IgD-negative memory B cell (primary cell): ENCODE data around the gene OR52H1. TPM values are rescaled to one million over a fixed set of nuclear protein-coding genes. Genes with fewer than 3 reads are reported as not detected.
"Not testable (repeated sequence)": the region's sequence is repeated elsewhere in the genome, so short reads cannot be mapped to it uniquely, and the experiment has no call there.

Source experiments
- H3K27ac Mint-ChIP-seq, 3 donors: one replicate each; pipeline ENCODE4 v1.8.0; 2020 to 2022; ENCODE audit warnings: mild to moderate bottlenecking in 3 of 3, mixed read lengths in 3 of 3, moderate library complexity in 1 of 3
- H3K27me3 Mint-ChIP-seq: one replicate; pipeline ENCODE4 v1.8.0; 2021; ENCODE audit warnings: mixed read lengths
- H3K36me3 Mint-ChIP-seq: one replicate; pipeline ENCODE4 v1.8.0; 2020; ENCODE audit warnings: mild to moderate bottlenecking, mixed read lengths
- H3K4me1 Mint-ChIP-seq, 3 donors: one replicate each; pipeline ENCODE4 v1.8.0; 2020 to 2022; ENCODE audit warnings: mixed read lengths in 3 of 3, mild to moderate bottlenecking in 1 of 3
- H3K4me3 Mint-ChIP-seq, 4 donors: one replicate each; pipeline ENCODE4 v1.8.0; 2020 to 2022; ENCODE audit warnings: mild to moderate bottlenecking in 4 of 4, mixed read lengths in 4 of 4, moderate library complexity in 3 of 4
- H3K9me3 Mint-ChIP-seq, 3 donors: one replicate each; pipeline ENCODE4 v1.8.0; 2020 to 2021; ENCODE audit warnings: mixed read lengths in 3 of 3, mild to moderate bottlenecking in 1 of 3
- polyA plus RNA-seq: library from polyadenylated mRNA; unstranded; fragments of 300-500 nt; fragmentation: Illumina TruSeq; gene quantifications from one replicate; pipeline ENCODE4 v1.2.3, GENCODE V29; 2021

Gene OR52H1
- polyA plus RNA-seq, result not detected

DNA sequence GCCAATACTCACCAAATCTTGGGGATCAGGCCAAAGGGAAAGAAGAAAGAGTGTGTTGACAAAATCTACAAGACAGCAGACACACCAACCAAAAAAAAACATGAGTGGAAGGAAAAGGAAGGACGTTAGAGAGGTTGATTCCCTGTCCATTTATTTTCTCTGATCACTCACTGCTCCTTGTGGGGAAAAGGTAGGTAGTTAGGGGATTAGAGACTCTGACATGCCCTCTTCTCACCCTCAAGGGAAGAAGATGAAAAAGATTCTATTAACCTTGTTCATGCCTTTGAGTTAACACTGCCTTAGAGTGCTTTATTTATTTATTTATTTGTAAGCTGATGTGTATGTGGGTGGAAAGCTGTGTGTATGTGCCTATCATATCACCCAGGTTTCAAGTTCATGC lies at the start of gene OR52H1:
Gene OR52H1, minus strand, starts transcription at position 101 of the 400 bp plus-strand sequence. CDS start 3,035 bp downstream, outside the sequence.
- Mint-ChIP-seq H3K4me3 (no peak within 1 kb of the TSS), H3K9me3 (no peaks in the 10 kb centered on the region), H3K36me3 (peaks cover 3% of the 10 kb centered on the region), H3K4me1 (no peaks in the 10 kb centered on the region), H3K27ac (no peak within 1 kb of the TSS), H3K27me3 (no peaks in the 10 kb centered on the region)

DNA sequence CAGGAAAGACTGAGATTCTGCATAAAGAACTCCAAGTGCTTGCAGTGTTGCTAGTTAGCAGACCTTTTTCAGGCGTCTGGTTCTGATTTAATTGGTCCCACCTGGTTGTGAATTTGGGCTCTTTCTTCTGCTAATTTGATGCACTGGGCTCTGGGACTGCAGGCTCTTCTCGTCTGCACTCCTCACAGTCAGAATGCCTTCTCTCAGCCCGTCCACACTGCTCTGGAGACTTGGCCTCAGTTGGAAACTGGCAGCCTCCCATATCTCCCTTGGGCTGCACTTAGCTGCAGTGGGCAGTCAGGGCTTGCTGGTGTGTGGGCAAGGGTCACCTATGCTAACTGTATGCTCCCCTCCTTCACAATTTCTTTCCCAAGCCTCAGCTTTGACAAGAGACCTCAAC lies 49.6 kb upstream of the OR52H1 start:
- Mint-ChIP-seq H3K4me3 (no peak overlapping the region), H3K9me3 (no peaks in the 10 kb centered on the region), H3K27ac (no peak overlapping the region), H3K4me1 (peaks cover 0 to 9% (median 3%) of the 10 kb centered on the region in 3 donors), H3K27me3 (peaks cover 8% of the 10 kb centered on the region), H3K36me3 (peaks cover 1% of the 10 kb centered on the region)

DNA sequence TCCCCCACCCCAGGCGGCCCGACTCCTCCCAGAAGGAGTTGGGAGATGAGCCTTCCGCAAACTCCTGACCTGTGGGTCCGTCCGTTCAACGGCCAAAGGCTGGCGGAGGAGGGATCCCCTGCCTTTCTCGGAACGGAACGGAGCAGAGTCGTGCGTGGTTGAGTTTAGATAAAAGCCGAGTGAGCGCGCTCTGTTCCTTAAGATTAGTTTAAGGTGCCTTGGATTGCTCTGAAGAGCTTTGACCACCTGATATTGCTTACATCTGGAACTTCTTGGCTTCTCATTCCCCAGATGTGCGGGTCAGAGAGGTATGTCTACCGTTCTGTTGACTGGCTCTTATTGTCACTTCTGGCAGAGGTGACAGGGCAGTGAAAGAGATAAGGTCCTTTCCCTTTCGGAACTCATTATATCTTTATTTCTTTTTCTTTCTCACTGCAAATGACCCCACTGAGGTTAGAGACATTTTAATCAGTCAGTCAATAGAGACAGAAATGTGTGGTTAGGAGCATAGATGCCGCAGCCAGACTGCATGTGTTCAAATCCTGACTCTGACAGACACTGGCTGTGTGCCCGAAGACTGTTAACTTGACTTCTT lies 48.4 kb upstream of the OR52H1 start, which contains the start of gene TRIM6:
Gene TRIM6, plus strand, starts transcription at position 31 of the 595 bp plus-strand sequence. Its CDS starts 261 bp downstream, at position 292.
- H3K27ac Mint-ChIP-seq, result peak within 1 kb of the TSS in 1 of 3 donors; percentile 93
- H3K36me3 Mint-ChIP-seq, result peaks cover 1% of the 10 kb centered on the region
- peaks cover 0 to 9% (median 3%) of the 10 kb centered on the region in 3 donors for H3K4me1 Mint-ChIP-seq
- H3K9me3 Mint-ChIP-seq, result no peaks in the 10 kb centered on the region
- H3K4me3 Mint-ChIP-seq, result peak within 1 kb of the TSS in 3 of 4 donors; percentile 84 to 94 (median 89)
- peaks cover 8% of the 10 kb centered on the region for H3K27me3 Mint-ChIP-seq

DNA sequence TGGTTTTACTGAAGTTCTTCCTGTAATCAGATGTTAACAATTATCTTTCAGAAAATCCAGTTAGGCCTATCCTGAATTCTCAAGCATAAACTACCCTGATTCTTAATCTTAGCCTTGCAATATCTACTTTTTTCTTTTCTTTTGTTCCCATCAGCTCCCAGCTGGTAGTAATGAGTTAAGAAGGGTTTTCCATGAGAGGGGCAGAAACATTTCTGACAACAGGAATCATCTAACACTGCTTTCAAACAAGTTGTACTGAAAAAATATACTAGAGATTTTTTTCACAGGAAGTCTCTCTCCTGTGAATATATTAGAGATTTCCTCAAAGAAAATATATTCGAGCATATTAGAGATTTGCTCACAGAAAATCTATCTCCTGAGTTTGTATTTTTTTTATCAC lies 44.8 kb upstream of the OR52H1 start:
- Mint-ChIP-seq H3K27me3 (peaks cover 7% of the 10 kb centered on the region), H3K9me3 (no peaks in the 10 kb centered on the region), H3K27ac (no peak overlapping the region), H3K4me1 (peaks cover 0 to 7% (median 3%) of the 10 kb centered on the region in 3 donors), H3K36me3 (peaks cover 1% of the 10 kb centered on the region), H3K4me3 (no peak overlapping the region)

DNA sequence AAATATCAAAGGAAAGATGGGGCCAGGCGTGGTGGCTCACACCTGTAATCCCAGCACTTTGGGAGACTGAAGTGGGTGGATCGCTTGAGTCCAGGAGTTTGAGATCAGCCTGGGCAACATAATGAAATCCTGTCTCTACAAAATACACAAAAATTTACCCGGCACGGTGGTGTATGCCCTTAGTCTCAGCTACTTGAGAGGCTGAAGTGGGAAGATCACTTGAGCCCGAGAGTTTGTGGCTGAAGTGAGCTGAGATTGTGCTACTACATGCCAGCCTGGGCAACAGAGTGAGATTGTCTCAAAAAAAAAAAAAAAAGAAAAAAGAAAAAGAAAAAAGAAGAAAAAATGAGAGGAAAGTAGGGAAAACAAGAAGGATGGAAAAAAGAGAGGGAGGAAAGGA lies 44.3 kb upstream of the OR52H1 start:
- Mint-ChIP-seq H3K27me3 (peaks cover 5% of the 10 kb centered on the region), H3K4me3 (no peak overlapping the region), H3K27ac (no peak overlapping the region), H3K9me3 (no peaks in the 10 kb centered on the region), H3K36me3 (peaks cover 1% of the 10 kb centered on the region), H3K4me1 (peaks cover 0 to 7% (median 3%) of the 10 kb centered on the region in 3 donors)

DNA sequence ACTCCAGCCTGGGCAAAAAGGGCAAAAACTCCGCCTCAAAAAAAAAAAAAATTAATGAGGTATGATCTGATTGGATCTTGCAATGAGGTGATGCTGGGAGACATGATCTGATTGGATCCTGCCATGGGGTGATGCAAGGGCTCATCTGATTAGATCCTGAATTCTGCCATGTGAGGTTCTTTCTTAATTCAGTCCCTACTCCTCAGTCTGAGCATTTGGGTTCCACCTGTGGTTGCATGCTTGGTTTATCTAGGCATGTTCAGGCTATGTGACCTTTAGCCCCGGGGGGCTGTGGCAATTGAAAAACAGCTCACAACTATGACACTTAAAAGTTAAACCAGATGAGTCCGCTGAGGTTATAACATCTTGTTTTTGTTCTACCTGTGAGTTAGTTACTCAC lies 43.3 kb upstream of the OR52H1 start:
- H3K27me3 Mint-ChIP-seq, result peaks cover 3% of the 10 kb centered on the region

DNA sequence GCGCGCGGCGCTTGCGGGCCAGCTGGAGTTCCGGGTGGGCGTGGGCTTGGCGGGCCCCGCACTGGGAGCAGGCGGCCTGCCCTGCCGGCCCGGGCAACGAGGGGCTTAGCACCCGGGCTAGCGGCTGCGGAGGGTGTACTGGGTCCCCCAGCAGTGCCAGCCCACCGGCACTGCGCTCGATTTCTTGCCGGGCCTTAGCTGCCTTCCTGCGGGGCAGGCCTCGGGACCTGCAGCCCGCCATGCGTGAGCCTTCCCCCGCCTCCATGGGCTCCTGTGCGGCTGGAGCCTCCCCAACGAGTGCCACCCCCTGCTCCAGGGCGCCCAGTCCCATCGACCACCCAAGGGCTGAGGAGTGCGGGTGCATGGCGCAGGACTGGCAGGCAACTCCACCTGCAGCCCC lies 41.6 kb upstream of the OR52H1 start:
- H3K27ac Mint-ChIP-seq, H3K4me1 Mint-ChIP-seq, H3K9me3 Mint-ChIP-seq, H3K4me3 Mint-ChIP-seq, H3K27me3 Mint-ChIP-seq, H3K36me3 Mint-ChIP-seq: not testable (repeated sequence)

More for the DNA sequence above, 43.3 kb upstream of the OR52H1 start:
- Mint-ChIP-seq H3K4me3 (no peak overlapping the region), H3K4me1 (peaks cover 0 to 5% (median 3%) of the 10 kb centered on the region in 3 donors), H3K9me3 (no peaks in the 10 kb centered on the region), H3K36me3 (peaks cover 4% of the 10 kb centered on the region), H3K27ac (no peak overlapping the region)

DNA sequence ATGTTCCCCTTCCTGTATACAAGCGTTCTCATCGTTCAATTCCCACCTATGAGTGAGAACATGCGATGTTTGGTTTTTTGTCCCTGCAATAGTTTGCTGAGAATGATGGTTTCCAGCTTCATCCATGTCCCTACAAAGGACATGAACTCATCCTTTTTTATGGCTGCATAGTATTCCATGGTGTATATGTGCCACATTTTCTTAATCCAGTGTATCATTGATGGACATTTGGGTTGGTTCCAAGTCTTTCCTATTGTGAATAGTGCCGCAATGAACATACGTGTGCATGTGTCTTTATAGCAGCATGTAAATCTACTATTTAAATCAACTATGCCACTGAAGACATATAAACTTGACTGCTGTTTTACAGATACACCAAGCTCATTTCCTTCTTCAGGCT lies 36.1 kb upstream of the OR52H1 start:
- not testable (repeated sequence) for H3K36me3 Mint-ChIP-seq, H3K27ac Mint-ChIP-seq, H3K27me3 Mint-ChIP-seq, H3K4me3 Mint-ChIP-seq, H3K4me1 Mint-ChIP-seq, H3K9me3 Mint-ChIP-seq

DNA sequence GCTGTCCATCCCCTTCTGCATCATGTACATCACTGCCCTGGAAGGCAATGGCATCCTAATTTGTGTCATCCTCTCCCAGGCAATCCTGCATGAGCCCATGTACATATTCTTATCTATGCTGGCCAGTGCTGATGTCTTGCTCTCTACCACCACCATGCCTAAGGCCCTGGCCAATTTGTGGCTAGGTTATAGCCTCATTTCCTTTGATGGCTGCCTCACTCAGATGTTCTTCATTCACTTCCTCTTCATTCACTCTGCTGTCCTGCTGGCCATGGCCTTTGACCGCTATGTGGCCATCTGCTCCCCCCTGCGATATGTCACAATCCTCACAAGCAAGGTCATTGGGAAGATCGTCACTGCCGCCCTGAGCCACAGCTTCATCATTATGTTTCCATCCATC lies 32.7 kb upstream of the OR52H1 start:
- peaks cover 0 to 4% (median 2%) of the 10 kb centered on the region in 3 donors for H3K9me3 Mint-ChIP-seq

DNA sequence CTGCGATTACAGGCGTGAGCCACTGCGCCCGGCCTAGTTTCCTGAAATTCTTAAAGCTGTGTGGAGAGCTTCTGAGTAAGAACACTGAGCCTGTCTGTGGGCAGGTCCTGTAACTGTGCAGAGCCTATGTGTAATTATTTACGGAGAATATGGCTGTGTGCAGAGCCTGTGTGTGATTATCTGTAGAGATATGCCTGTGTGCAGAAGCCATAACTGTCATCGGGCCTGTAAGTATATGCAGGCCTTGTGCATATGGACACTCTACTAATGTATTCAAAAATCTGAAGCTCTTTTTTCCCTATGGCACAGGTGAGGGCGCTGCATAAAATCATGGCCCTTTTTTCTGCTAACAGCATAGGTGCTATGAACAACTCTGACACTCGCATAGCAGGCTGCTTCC lies 32.2 kb upstream of the OR52H1 start, which contains the start of gene OR52B6:
Gene OR52B6, plus strand, starts transcription at position 301 of the 400 bp plus-strand sequence. Its CDS starts 0 bp downstream, at position 301.
- peaks cover 0 to 4% (median 2%) of the 10 kb centered on the region in 3 donors for H3K9me3 Mint-ChIP-seq
- H3K27ac Mint-ChIP-seq, result no peak within 1 kb of the TSS

More for the DNA sequence above, 32.7 kb upstream of the OR52H1 start:
- Mint-ChIP-seq H3K4me1 (no peaks in the 10 kb centered on the region), H3K36me3 (no peaks in the 10 kb centered on the region), H3K27me3 (peaks cover 1% of the 10 kb centered on the region), H3K4me3 (no peak overlapping the region), H3K27ac (no peak overlapping the region)

DNA sequence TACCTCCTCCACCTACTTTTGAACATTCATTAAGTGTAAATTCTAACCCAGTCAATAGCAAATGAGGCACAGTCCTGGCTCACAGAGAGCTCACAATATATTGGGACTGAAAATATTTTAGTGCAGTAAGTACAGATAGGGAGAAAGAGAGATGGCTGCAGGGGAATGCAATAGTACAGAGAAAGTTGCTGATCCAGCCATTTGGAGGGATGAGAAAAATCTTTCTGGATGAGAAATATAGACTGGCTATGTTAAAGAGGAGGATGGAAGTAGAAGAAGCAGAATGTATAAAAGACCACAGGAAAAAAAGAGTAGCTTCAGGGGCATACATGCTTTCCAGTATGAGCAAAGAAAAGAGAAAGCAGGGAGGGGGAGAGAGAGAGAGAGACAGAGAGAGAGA lies 28.8 kb upstream of the OR52H1 start:
- Mint-ChIP-seq H3K9me3 (no peaks in the 10 kb centered on the region), H3K36me3 (no peaks in the 10 kb centered on the region), H3K27ac (no peak overlapping the region)

More for the DNA sequence above, 32.2 kb upstream of the OR52H1 start, which contains the start of gene OR52B6:
- no peaks in the 10 kb centered on the region for H3K36me3 Mint-ChIP-seq
- H3K27me3 Mint-ChIP-seq, result peaks cover 1% of the 10 kb centered on the region
- no peaks in the 10 kb centered on the region for H3K4me1 Mint-ChIP-seq
- H3K4me3 Mint-ChIP-seq, result no peak within 1 kb of the TSS

DNA sequence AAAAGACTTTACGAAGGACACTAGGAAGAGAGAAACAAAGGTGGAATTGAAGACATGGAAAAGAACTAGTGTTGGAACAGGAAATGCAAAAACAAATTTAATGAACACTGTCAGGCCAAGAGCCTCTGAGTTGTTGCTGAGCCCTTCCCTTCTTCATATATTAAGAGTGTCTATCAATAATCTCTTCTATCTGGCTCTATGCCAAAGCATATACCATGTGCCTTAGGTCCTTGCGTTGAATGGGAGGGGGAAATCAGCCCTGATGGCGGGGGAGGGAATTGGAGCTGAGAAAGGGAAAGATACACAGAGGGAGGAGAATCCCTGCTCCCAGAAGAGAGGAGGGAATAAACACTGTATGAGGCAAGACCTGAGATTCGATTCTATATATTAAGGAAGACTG lies 26.8 kb upstream of the OR52H1 start:
- Mint-ChIP-seq H3K27ac (no peak overlapping the region), H3K4me3 (no peak overlapping the region), H3K27me3 (no peaks in the 10 kb centered on the region), H3K4me1 (no peaks in the 10 kb centered on the region), H3K36me3 (no peaks in the 10 kb centered on the region), H3K9me3 (no peaks in the 10 kb centered on the region)

More for the DNA sequence above, 28.8 kb upstream of the OR52H1 start:
- Mint-ChIP-seq H3K4me3 (no peak overlapping the region), H3K27me3 (no peaks in the 10 kb centered on the region), H3K4me1 (no peaks in the 10 kb centered on the region)

DNA sequence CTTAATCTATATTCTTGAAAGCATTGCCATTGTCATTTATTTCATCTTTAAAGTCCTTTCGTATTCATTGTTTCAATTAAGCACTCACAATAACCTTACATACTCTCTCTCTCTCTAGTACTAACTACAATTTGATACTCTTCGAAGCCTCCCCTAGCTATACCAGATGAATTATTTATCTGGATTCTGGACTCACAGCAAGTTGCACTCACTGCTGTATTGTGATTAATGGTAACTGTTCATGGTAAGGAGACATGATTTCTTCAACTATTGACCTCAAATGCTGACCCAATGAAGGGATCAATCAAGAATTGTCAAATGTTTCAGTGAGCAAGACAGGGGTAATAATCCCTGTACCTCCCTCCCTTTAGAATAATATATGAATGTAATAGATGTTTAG lies 26.3 kb upstream of the OR52H1 start:
- no peaks in the 10 kb centered on the region for H3K27me3 Mint-ChIP-seq
- no peaks in the 10 kb centered on the region for H3K4me1 Mint-ChIP-seq
- no peak overlapping the region for H3K27ac Mint-ChIP-seq
- H3K9me3 Mint-ChIP-seq, result no peaks in the 10 kb centered on the region
- no peaks in the 10 kb centered on the region for H3K36me3 Mint-ChIP-seq
- H3K4me3 Mint-ChIP-seq, result no peak overlapping the region

DNA sequence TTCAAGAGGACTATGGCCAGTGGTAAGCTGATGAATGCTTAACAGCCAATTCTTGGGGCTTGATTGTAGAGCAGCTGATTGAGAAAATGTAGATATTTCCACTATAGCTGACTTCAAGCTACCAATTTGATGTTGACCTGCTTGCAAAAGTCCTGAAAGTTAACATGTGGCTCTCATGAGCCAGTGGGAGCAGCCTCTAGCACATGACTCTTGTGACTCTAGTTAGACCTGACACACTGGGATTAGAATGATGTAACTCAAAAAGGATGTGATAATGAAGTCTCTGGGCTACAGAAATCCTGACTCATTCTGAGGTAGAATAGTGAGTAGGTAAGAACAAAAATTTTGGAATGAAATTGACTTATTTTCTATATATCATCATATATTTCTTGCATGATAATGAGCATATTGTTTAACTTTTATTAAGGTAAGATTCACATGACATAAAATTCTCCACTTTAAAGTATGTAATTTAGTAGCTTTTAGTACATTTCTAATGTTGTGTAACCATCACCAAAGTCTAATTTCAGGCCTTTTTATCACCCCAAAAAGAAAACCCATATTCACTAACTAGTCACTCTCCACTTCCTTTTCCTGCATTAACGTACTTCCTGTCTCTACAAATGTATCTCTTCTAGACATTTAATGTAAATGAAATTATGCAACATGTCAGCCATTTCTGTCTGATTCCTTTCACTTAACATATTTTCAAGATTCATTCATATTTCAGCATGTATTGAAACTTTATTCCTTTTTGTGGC lies 16.1 kb upstream of the OR52H1 start:
- Mint-ChIP-seq H3K4me1 (peaks cover 0 to 3% (median 0%) of the 10 kb centered on the region in 3 donors), H3K27ac (no peak overlapping the region), H3K27me3 (peaks cover 2% of the 10 kb centered on the region), H3K36me3 (no peaks in the 10 kb centered on the region), H3K9me3 (peaks cover 0 to 2% (median 2%) of the 10 kb centered on the region in 3 donors), H3K4me3 (no peak overlapping the region)

DNA sequence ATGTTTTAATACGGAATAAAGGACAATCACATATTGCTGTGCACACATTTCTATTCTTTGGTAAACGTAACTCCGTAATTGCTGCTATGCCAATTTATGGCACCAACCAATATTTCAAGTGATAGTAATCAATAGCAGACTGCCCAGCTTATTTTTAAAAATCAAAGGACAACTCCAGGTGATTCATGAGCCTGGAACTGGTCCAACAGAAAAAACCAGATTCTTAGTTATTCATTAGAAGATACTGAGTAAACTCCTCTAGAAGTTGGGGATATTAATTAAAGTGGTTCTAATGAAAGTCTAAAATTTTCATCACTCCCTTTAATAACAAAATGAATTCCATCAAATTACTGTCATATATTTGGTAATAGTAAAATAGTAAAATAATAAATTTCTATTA lies 9.4 kb upstream of the OR52H1 start:
- H3K27ac Mint-ChIP-seq, result no peak overlapping the region
- H3K4me1 Mint-ChIP-seq, result no peaks in the 10 kb centered on the region
- H3K9me3 Mint-ChIP-seq, result no peaks in the 10 kb centered on the region
- H3K27me3 Mint-ChIP-seq, result no peaks in the 10 kb centered on the region
- H3K4me3 Mint-ChIP-seq, result no peak overlapping the region
- H3K36me3 Mint-ChIP-seq, result no peaks in the 10 kb centered on the region
